SU-DHL-6 (cell line): ENCODE results near the gene PCSK9.

ENCODE experiments used
- H2AFZ ChIP-seq: fragments of 200-600 bp; sonication (generic); 2 replicates; pipeline ENCODE4 v1.6.1; 2014; ENCODE audit warnings: low read depth, mild to moderate bottlenecking, moderate library complexity, mixed read lengths, antibody characterized with exemption, low read length; ENCODE audit not compliant: severe bottlenecking
- H3F3A ChIP-seq: fragments of 200-600 bp; shearing (Covaris generic); 2 replicates; pipeline ENCODE4 v1.6.0; 2016; ENCODE audit warnings: antibody characterized with exemption, mild to moderate bottlenecking; ENCODE audit not compliant: insufficient read depth
- H3K27ac ChIP-seq: fragments of 200-600 bp; sonication (generic); 2 replicates; pipeline ENCODE4 v1.5.1; 2016; ENCODE audit warnings: low read depth, mild to moderate bottlenecking, low read length, moderate library complexity, mixed read lengths
- H3K27me3 ChIP-seq: fragments of 200-600 bp; sonication (generic), shearing (Covaris generic); 2 replicates; pipeline ENCODE4 v1.6.0; 2014; ENCODE audit warnings: mild to moderate bottlenecking, low read length
- H3K36me3 ChIP-seq: fragments of 200-600 bp; sonication (generic); 2 replicates; pipeline ENCODE4 v1.6.1; 2014; ENCODE audit warnings: mild to moderate bottlenecking, low read length, mixed read lengths
- H3K4me2 ChIP-seq: fragments of 300-600, 200-600 bp; shearing (Covaris generic), sonication (generic); 2 replicates; pipeline ENCODE4 v1.6.0; 2014; ENCODE audit warnings: low read length, low read depth, mild to moderate bottlenecking; ENCODE audit not compliant: poor library complexity, severe bottlenecking
- H3K4me3 ChIP-seq: fragments of 200-600 bp; sonication (generic); 2 replicates; pipeline ENCODE4 v1.5.1; 2014; ENCODE audit warnings: antibody characterized with exemption, low read length, mild to moderate bottlenecking, mixed read lengths; ENCODE audit not compliant: insufficient read depth, poor library complexity, severe bottlenecking
- H3K79me2 ChIP-seq: fragments of 200-600 bp; sonication (generic); 2 replicates; pipeline ENCODE4 v1.6.1; 2014; ENCODE audit warnings: mild to moderate bottlenecking, low read length, moderate library complexity; ENCODE audit not compliant: insufficient read depth
- H3K9ac ChIP-seq: fragments of 200-600 bp; sonication (generic); 2 replicates; pipeline ENCODE4 v1.7.0; 2014; ENCODE audit warnings: mild to moderate bottlenecking, low read length
- H3K9me2 ChIP-seq: fragments of 200-600 bp; sonication (generic); replicated peaks from 2 replicates; pipeline ENCODE4 v1.6.1; 2014; ENCODE audit warnings: low read length; ENCODE audit not compliant: insufficient read depth
- H3K9me3 ChIP-seq: fragments of 200-600 bp; sonication (generic); 2 replicates; pipeline ENCODE4 v1.6.1; 2014; ENCODE audit warnings: low read length, mixed read lengths; ENCODE audit not compliant: insufficient read depth
- H4K20me1 ChIP-seq: fragments of 200-600 bp; sonication (generic); 2 replicates; pipeline ENCODE4 v1.6.1; 2014; ENCODE audit warnings: low read depth, mild to moderate bottlenecking, antibody characterized with exemption, low read length, moderate library complexity, mixed read lengths
- EZH2phosphoT487 ChIP-seq: fragments of 200-600 bp; sonication (generic), shearing (Covaris generic); conservative IDR thresholded peaks from 2 replicates; pipeline ENCODE4 v1.6.1; 2018; ENCODE audit warnings: mild to moderate bottlenecking, antibody characterized with exemption, low read length, moderate library complexity, mixed read lengths
- TF ChIP-seq, protein P1 (sequence below): fragments of 200-600 bp; sonication (generic); IDR thresholded peaks from one replicate; pipeline ENCODE4 v1.5.1; 2017; ENCODE audit warnings: antibody characterized with exemption, mild to moderate bottlenecking, low read length, moderate library complexity; ENCODE audit not compliant: insufficient read depth, poor library complexity, severe bottlenecking

Gene PCSK9

DNA sequence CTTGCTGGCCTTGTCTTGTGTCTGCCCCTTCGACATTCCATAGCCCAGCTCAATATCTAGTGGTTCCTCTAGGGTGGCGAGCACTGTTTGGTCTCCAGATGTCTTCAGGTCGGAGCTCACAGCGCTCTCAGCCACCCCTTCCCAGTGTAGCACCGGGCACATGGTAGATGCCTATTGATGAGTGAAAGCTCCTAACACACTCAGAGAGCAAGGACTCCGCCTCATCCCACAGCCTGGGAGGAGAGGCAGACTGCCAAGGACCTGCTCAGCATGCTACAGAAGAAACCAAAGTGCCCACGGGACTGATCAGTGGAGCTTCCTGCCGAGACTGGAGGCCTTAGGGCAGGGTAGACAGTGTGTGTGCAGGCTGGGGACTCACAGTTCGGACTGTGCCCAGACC, 10.9 kb downstream of the PCSK9 start:
- no peak overlapping the region for H3K27ac ChIP-seq
- no peaks in the 10 kb centered on the region for H3K36me3 ChIP-seq
- TF ChIP-seq, protein P1, sequence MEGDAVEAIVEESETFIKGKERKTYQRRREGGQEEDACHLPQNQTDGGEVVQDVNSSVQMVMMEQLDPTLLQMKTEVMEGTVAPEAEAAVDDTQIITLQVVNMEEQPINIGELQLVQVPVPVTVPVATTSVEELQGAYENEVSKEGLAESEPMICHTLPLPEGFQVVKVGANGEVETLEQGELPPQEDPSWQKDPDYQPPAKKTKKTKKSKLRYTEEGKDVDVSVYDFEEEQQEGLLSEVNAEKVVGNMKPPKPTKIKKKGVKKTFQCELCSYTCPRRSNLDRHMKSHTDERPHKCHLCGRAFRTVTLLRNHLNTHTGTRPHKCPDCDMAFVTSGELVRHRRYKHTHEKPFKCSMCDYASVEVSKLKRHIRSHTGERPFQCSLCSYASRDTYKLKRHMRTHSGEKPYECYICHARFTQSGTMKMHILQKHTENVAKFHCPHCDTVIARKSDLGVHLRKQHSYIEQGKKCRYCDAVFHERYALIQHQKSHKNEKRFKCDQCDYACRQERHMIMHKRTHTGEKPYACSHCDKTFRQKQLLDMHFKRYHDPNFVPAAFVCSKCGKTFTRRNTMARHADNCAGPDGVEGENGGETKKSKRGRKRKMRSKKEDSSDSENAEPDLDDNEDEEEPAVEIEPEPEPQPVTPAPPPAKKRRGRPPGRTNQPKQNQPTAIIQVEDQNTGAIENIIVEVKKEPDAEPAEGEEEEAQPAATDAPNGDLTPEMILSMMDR, result no peak
- no peak for TF ChIP-seq EZH2phosphoT487
- H2AFZ ChIP-seq, result no peak overlapping the region
- H4K20me1 ChIP-seq, result no peaks in the 10 kb centered on the region
- H3K9me2 ChIP-seq, result no peaks in the 10 kb centered on the region
- no peaks in the 10 kb centered on the region for H3K79me2 ChIP-seq
- no peaks in the 10 kb centered on the region for H3K27me3 ChIP-seq
- H3K4me2 ChIP-seq, result no peak overlapping the region
- H3K4me3 ChIP-seq, result no peak overlapping the region
- no peak overlapping the region for H3K9ac ChIP-seq
- no peaks in the 10 kb centered on the region for H3F3A ChIP-seq
- no peaks in the 10 kb centered on the region for H3K9me3 ChIP-seq

DNA sequence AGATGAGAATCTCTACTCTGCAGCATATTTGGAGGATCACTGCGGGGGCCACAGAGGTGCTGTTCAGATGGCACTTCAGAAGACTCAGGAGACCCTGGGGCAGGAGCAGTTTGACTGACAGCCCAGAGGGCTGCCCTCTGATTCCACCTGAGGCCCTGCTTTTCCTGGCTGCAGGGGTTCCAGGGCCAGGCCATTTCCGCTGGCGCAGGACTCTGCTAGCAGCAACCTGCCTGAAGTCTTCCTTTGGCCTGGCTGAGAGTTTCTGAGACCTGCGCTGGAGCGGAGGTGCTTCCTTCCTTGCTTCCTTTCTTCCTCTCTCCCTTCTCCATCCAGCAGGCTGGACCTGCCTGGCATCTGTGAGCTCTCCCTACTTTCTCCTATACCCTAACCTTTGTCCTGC, 11.8 kb downstream of the PCSK9 start:
- H3K27ac ChIP-seq, result no peak overlapping the region
- no peak overlapping the region for H3K9ac ChIP-seq
- H2AFZ ChIP-seq, result no peak overlapping the region
- H3K79me2 ChIP-seq, result no peaks in the 10 kb centered on the region
- H3K4me2 ChIP-seq, result no peak overlapping the region
- no peaks in the 10 kb centered on the region for H3K9me2 ChIP-seq
- no peak for TF ChIP-seq EZH2phosphoT487
- TF ChIP-seq, protein P1, result no peak
- H3K4me3 ChIP-seq, result no peak overlapping the region
- H3K27me3 ChIP-seq, result no peaks in the 10 kb centered on the region
- no peaks in the 10 kb centered on the region for H3K36me3 ChIP-seq
- H4K20me1 ChIP-seq, result no peaks in the 10 kb centered on the region
- H3F3A ChIP-seq, result no peaks in the 10 kb centered on the region
- H3K9me3 ChIP-seq, result no peaks in the 10 kb centered on the region

DNA sequence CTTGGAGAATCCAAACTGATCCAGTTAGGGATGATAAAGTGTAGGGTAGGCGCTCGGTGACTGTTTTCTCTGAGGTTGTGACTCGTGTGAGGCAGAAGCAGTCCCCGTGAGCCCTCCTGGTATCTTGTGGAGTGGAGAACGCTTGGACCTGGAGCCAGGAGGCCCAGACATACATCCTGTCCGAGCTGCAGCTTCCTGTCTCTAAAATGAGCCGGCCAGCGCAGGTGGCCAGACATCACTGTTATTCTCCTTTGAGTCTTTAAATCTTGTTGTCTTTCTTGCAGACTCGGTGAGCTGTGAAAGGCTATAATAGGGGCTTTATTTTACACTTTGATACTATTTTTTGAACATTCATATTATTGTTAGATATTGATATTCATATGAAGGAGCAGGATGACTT, 12.3 kb downstream of the PCSK9 start:
- Histone ChIP-seq H3K9me3 (no peaks in the 10 kb centered on the region), H3K36me3 (no peaks in the 10 kb centered on the region), H3K9me2 (no peaks in the 10 kb centered on the region), H3K4me3 (no peak overlapping the region), H2AFZ (no peak overlapping the region), H3K4me2 (no peak overlapping the region), H3F3A (no peaks in the 10 kb centered on the region), H4K20me1 (no peaks in the 10 kb centered on the region), H3K79me2 (no peaks in the 10 kb centered on the region), H3K9ac (no peak overlapping the region), H3K27ac (no peak overlapping the region), H3K27me3 (no peaks in the 10 kb centered on the region)
- no peak for TF ChIP-seq EZH2phosphoT487
- TF ChIP-seq, protein P1, result no peak
